ENCODE results near the gene KLHL42.

GRCh38 chr12:27845187-27845586 is 65.2 kb downstream of the KLHL42 start:
- TF ChIP-seq, protein P1, sequence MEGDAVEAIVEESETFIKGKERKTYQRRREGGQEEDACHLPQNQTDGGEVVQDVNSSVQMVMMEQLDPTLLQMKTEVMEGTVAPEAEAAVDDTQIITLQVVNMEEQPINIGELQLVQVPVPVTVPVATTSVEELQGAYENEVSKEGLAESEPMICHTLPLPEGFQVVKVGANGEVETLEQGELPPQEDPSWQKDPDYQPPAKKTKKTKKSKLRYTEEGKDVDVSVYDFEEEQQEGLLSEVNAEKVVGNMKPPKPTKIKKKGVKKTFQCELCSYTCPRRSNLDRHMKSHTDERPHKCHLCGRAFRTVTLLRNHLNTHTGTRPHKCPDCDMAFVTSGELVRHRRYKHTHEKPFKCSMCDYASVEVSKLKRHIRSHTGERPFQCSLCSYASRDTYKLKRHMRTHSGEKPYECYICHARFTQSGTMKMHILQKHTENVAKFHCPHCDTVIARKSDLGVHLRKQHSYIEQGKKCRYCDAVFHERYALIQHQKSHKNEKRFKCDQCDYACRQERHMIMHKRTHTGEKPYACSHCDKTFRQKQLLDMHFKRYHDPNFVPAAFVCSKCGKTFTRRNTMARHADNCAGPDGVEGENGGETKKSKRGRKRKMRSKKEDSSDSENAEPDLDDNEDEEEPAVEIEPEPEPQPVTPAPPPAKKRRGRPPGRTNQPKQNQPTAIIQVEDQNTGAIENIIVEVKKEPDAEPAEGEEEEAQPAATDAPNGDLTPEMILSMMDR (IDR thresholded peaks at IDR 0.05 in 2 of 3, conservative IDR thresholded peaks at IDR 0.05 in 1 of 3; ENCODE audit: control insufficient read depth in 2 of 3, extremely low read depth in 1 of 3, insufficient read depth in 1 of 3, low read depth in 3 of 3, low read length in 3 of 3), result no peak
- no peak for TF ChIP-seq MAX (IDR thresholded peaks at IDR 0.05; ENCODE audit: low read depth, low read length)
- TF ChIP-seq CREB1 (IDR thresholded peaks at IDR 0.05; ENCODE audit: low read depth), result no peak
